H9 (cell line): ENCODE results near the gene CTNNA3. TPM values are rescaled to one million over a fixed set of nuclear protein-coding genes. Genes with fewer than 3 reads are reported as not detected.

Experiments
- DNase-seq: peaks from one replicate; pipeline ENCODE4 v3.0.0-alpha.2; 2017
- H2AFZ ChIP-seq: one replicate; pipeline ENCODE4 v1.6.1; 2013; ENCODE audit warnings: mild to moderate bottlenecking, low read length, control low read depth, moderate library complexity
- H2AK5ac ChIP-seq: 2 replicates; pipeline ENCODE4 v1.6.1; 2013; ENCODE audit warnings: low read length, control low read depth, mixed read lengths; ENCODE audit not compliant: insufficient read length
- H2BK120ac ChIP-seq: one replicate; pipeline ENCODE4 v1.6.1; 2013; ENCODE audit warnings: low read depth, mild to moderate bottlenecking, low read length, control low read depth, inconsistent platforms; ENCODE audit not compliant: poor library complexity, severe bottlenecking
- H2BK12ac ChIP-seq: 2 replicates; pipeline ENCODE4 v1.6.1; 2013; ENCODE audit warnings: low read length, control low read depth, mixed read lengths, low read depth; ENCODE audit not compliant: insufficient read length
- H2BK15ac ChIP-seq: 2 replicates; pipeline ENCODE4 v1.6.1; 2013; ENCODE audit warnings: low read depth, low read length, control low read depth
- H2BK20ac ChIP-seq: one replicate; pipeline ENCODE4 v1.6.1; 2013; ENCODE audit warnings: low read depth, mild to moderate bottlenecking, low read length, control low read depth, inconsistent platforms; ENCODE audit not compliant: poor library complexity, severe bottlenecking
- H2BK5ac ChIP-seq: 2 replicates; pipeline ENCODE4 v1.6.1; 2013; ENCODE audit warnings: low read length, control low read depth, mixed read lengths; ENCODE audit not compliant: insufficient read length
- H3K14ac ChIP-seq: 2 replicates; pipeline ENCODE4 v1.6.1; 2013; ENCODE audit warnings: low read length, control low read depth; ENCODE audit not compliant: insufficient read depth
- H3K18ac ChIP-seq: 2 replicates; pipeline ENCODE4 v1.6.1; 2013; ENCODE audit warnings: low read depth, mild to moderate bottlenecking, mixed read lengths, low read length, control low read depth; ENCODE audit not compliant: insufficient read length
- H3K23ac ChIP-seq: 2 replicates; pipeline ENCODE4 v1.6.1; 2013; ENCODE audit warnings: low read length, control low read depth, mixed read lengths, low read depth; ENCODE audit not compliant: insufficient read length
- H3K23me2 ChIP-seq: 2 replicates; pipeline ENCODE4 v1.6.1; 2013; ENCODE audit warnings: low read depth, mild to moderate bottlenecking, mixed read lengths, low read length, control low read depth; ENCODE audit not compliant: insufficient read length, poor library complexity, severe bottlenecking
- H3K27ac ChIP-seq: 2 replicates; pipeline ENCODE4 v1.5.1; 2013; ENCODE audit warnings: low read length, control low read depth, mixed read lengths, low read depth; ENCODE audit not compliant: insufficient read length
- H3K27me3 ChIP-seq: 2 replicates; pipeline ENCODE4 v1.6.1; 2013; ENCODE audit warnings: low read length, control low read depth, inconsistent platforms; ENCODE audit not compliant: insufficient read depth
- H3K4ac ChIP-seq: 2 replicates; pipeline ENCODE4 v1.6.1; 2013; ENCODE audit warnings: low read depth, mild to moderate bottlenecking, control low read depth, inconsistent platforms, low read length, moderate library complexity
- H3K4me1 ChIP-seq: 2 replicates; pipeline ENCODE4 v1.6.1; 2013; ENCODE audit warnings: low read length, control low read depth, inconsistent platforms; ENCODE audit not compliant: insufficient read depth
- H3K4me2 ChIP-seq: 2 replicates; pipeline ENCODE4 v1.6.1; 2013; ENCODE audit warnings: low read length, control low read depth, mixed read lengths; ENCODE audit not compliant: insufficient read length, insufficient read depth
- H3K56ac ChIP-seq: 2 replicates; pipeline ENCODE4 v1.6.1; 2013; ENCODE audit warnings: low read depth, mild to moderate bottlenecking, mixed read lengths, low read length, control low read depth; ENCODE audit not compliant: insufficient read length
- H3K79me1 ChIP-seq: 2 replicates; pipeline ENCODE4 v1.6.1; 2013; ENCODE audit warnings: low read depth, mild to moderate bottlenecking, moderate library complexity, low read length, control low read depth, inconsistent platforms; ENCODE audit not compliant: insufficient read depth, poor library complexity, severe bottlenecking
- H3K79me2 ChIP-seq: 2 replicates; pipeline ENCODE4 v1.6.1; 2013; ENCODE audit warnings: low read length, control low read depth, inconsistent platforms; ENCODE audit not compliant: insufficient read depth
- H3K9ac ChIP-seq: 2 replicates; pipeline ENCODE4 v1.6.1; 2013; ENCODE audit warnings: low read length, control low read depth, mixed read lengths; ENCODE audit not compliant: insufficient read length; ENCODE audit errors: extremely low read depth
- H3K9me3 ChIP-seq: one replicate; pipeline ENCODE4 v1.6.1; 2013; ENCODE audit warnings: low read depth, low read length, inconsistent platforms; ENCODE audit not compliant: control insufficient read depth
- H3T11ph ChIP-seq: one replicate; pipeline ENCODE4 v1.6.1; 2013; ENCODE audit warnings: mild to moderate bottlenecking, low read length, control low read depth, inconsistent platforms
- H4K20me1 ChIP-seq: one replicate; pipeline ENCODE4 v1.6.1; 2013; ENCODE audit not compliant: control insufficient read depth, insufficient read length, insufficient read depth
- H4K5ac ChIP-seq: 2 replicates; pipeline ENCODE4 v1.6.1; 2013; ENCODE audit warnings: low read depth, mild to moderate bottlenecking, mixed read lengths, low read length, control low read depth; ENCODE audit not compliant: insufficient read length
- H4K8ac ChIP-seq: replicated peaks from 2 replicates; pipeline ENCODE4 v1.6.1; 2013; ENCODE audit warnings: low read length, control low read depth, mixed read lengths, low read depth; ENCODE audit not compliant: insufficient read length
- H4K91ac ChIP-seq: 2 replicates; pipeline ENCODE4 v1.6.1; 2013; ENCODE audit warnings: low read depth, mild to moderate bottlenecking, moderate library complexity, mixed read lengths, low read length, control low read depth; ENCODE audit not compliant: insufficient read length
- H3K27ac Mint-ChIP-seq, 3 experiments: 2 replicates in 2 of 3; 3 replicates in 1 of 3; pipeline ENCODE4 v1.8.0; 2020 to 2021; ENCODE audit warnings: mixed read lengths in 3 of 3, mild to moderate bottlenecking in 1 of 3, moderate library complexity in 1 of 3
- H3K27me3 Mint-ChIP-seq: 2 replicates; pipeline ENCODE4 v1.8.0; 2021; ENCODE audit warnings: low read depth, mild to moderate bottlenecking, moderate library complexity, mixed read lengths
- H3K36me3 Mint-ChIP-seq, 3 experiments: 2 replicates in 2 of 3; 3 replicates in 1 of 3; pipeline ENCODE4 v1.8.0; 2020 to 2021; ENCODE audit warnings: low read depth in 3 of 3, mixed read lengths in 3 of 3; ENCODE audit not compliant: insufficient read depth in 1 of 3
- H3K4me1 Mint-ChIP-seq, 2 experiments: 2 replicates each; pipeline ENCODE4 v1.8.0; 2020; ENCODE audit warnings: mixed read lengths in 2 of 2
- H3K4me3 Mint-ChIP-seq, 2 experiments: 2 replicates in 1 of 2; 3 replicates in 1 of 2; pipeline ENCODE4 v1.8.0; 2020 to 2021; ENCODE audit warnings: mild to moderate bottlenecking in 2 of 2, mixed read lengths in 2 of 2, moderate library complexity in 1 of 2
- H3K9me3 Mint-ChIP-seq, 2 experiments: 2 replicates in 1 of 2; 3 replicates in 1 of 2; pipeline ENCODE4 v1.8.0; 2020; ENCODE audit warnings: mild to moderate bottlenecking in 2 of 2, mixed read lengths in 2 of 2, moderate library complexity in 1 of 2
- CTCF ChIP-seq: fragments of 200-600 bp; sonication (generic); conservative IDR thresholded peaks from 3 replicates; pipeline ENCODE4 v1.8.0; 2021; ENCODE audit warnings: antibody characterized with exemption, mild to moderate bottlenecking
- WGBS: extraction: QIAGEN DNeasy Blood & Tissue Kit; methylation state at CpG from one replicate; pipeline ENCODE4 v1.1.7; 2013; ENCODE audit warnings: missing lambda C conversion rate, low lambda C conversion rate, mixed read lengths; ENCODE audit not compliant: insufficient read length; ENCODE audit errors: extremely low coverage; 5-methylcytosine and 5-hydroxymethylcytosine counted together
- total RNA-seq: library from RNA; stranded (reverse); gene quantifications from 2 replicates; pipeline ENCODE4 v1.2.1, GENCODE V29; 2021

CTNNA3 gene
- total RNA-seq, 1 experiment from 2014 or later, result 3.3 TPM

DNA sequence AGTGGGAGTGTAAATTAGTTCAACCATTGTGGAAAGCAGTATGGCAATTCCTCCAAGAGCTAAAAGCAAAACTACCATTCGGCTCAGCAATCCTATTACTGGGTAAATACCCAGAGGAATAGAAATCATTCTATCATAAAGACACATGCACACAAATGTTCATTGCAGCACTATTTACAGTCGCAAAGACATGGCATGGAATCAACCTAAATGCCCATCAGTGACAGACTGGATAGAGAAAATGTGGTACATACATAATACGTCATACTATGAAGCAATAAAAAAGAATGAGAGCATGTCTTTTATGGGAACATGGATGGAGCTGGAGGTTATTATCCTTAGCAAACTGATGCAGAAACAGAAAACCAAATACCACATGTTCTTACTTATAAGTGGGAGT is 1646.7 kb downstream of the CTNNA3 start:
- DNase-seq, result no peak
- peaks cover 6 to 17% (median 9%) of the 10 kb centered on the region in 3 experiments; a peak in 6 of 7 replicates for H3K36me3 Mint-ChIP-seq
- H3K9ac ChIP-seq, result no peak overlapping the region
- no CpG with 5 or more reads among the region's 3 CpGs for WGBS
- no peaks in the 10 kb centered on the region for H3K9me3 ChIP-seq
- no peak overlapping the region for H2BK5ac ChIP-seq
- no peaks in the 10 kb centered on the region for H3K79me2 ChIP-seq
- H3K4me3 Mint-ChIP-seq, result no peak overlapping the region
- no peak overlapping the region for H4K8ac ChIP-seq
- H3K79me1 ChIP-seq, result no peaks in the 10 kb centered on the region
- no peak overlapping the region for H2BK120ac ChIP-seq
- H2BK20ac ChIP-seq, result no peak overlapping the region
- no peaks in the 10 kb centered on the region for H3K4me1 ChIP-seq
- H2AK5ac ChIP-seq, result no peak overlapping the region
- no peaks in the 10 kb centered on the region for H4K20me1 ChIP-seq
- no peak overlapping the region for H3K18ac ChIP-seq
- H3T11ph ChIP-seq, result no peak overlapping the region
- H4K5ac ChIP-seq, result no peak overlapping the region
- no peak overlapping the region for H4K91ac ChIP-seq
- TF ChIP-seq CTCF, result no peak
- H3K27ac ChIP-seq, result no peak overlapping the region
- no peak overlapping the region for H3K4me2 ChIP-seq
- H3K23ac ChIP-seq, result no peak overlapping the region
- no peak overlapping the region for H2BK12ac ChIP-seq
- no peak overlapping the region for H2BK15ac ChIP-seq
- no peak overlapping the region for H2AFZ ChIP-seq
- H3K4me1 Mint-ChIP-seq, result no peaks in the 10 kb centered on the region
- H3K9me3 Mint-ChIP-seq, result peaks cover 15 to 21% of the 10 kb centered on the region in 2 experiments
- H3K56ac ChIP-seq, result no peak overlapping the region
- no peak overlapping the region for H3K27ac Mint-ChIP-seq
- H3K4ac ChIP-seq, result no peak overlapping the region
- no peaks in the 10 kb centered on the region for H3K27me3 ChIP-seq
- H3K14ac ChIP-seq, result no peak overlapping the region
- no peaks in the 10 kb centered on the region; the same call in 1 of the 2 replicates for H3K27me3 Mint-ChIP-seq
- H3K23me2 ChIP-seq, result no peaks in the 10 kb centered on the region
